PFSK-1 (cell line): ENCODE measurements around the gene SPECC1.

Experiments used
- REST ChIP-seq, 2 experiments: IDR thresholded peaks; 2 replicates each; pipeline versions ENCODE4 v1.6.1 to v1.8.0; 2011 to 2012; ENCODE audit warnings: low read depth in 2 of 2, low read length in 2 of 2, control low read depth in 1 of 2, inconsistent platforms in 1 of 2, mild to moderate bottlenecking in 1 of 2, moderate library complexity in 1 of 2; ENCODE audit not compliant: insufficient read depth in 1 of 2
- TAF1 ChIP-seq: IDR thresholded peaks from 2 replicates; pipeline ENCODE4 v1.6.1; 2012; ENCODE audit warnings: low read length, control low read depth, borderline replicate concordance; ENCODE audit not compliant: insufficient read depth

- TF ChIP-seq TAF1: no peak
- TF ChIP-seq REST (IDR thresholded peaks at IDR 0.05; ENCODE audit: insufficient read depth in 1 of 2, low read depth in 2 of 2, low read length in 2 of 2): no peak
Measured at GRCh38 chr17:20207262-20207985, 198.3 kb downstream of the SPECC1 start.
